ENCODE data around the gene MIEF2.

GRCh38 chr17:18309202-18309601 is 48.7 kb downstream of the MIEF2 start:
- TF ChIP-seq CTCF (conservative IDR thresholded peaks at IDR 0.05), result no peak
- no peak for TF ChIP-seq ZFX (IDR thresholded peaks at IDR 0.05)
